ENCODE data around the gene CCDC89.

Gene CCDC89

DNA sequence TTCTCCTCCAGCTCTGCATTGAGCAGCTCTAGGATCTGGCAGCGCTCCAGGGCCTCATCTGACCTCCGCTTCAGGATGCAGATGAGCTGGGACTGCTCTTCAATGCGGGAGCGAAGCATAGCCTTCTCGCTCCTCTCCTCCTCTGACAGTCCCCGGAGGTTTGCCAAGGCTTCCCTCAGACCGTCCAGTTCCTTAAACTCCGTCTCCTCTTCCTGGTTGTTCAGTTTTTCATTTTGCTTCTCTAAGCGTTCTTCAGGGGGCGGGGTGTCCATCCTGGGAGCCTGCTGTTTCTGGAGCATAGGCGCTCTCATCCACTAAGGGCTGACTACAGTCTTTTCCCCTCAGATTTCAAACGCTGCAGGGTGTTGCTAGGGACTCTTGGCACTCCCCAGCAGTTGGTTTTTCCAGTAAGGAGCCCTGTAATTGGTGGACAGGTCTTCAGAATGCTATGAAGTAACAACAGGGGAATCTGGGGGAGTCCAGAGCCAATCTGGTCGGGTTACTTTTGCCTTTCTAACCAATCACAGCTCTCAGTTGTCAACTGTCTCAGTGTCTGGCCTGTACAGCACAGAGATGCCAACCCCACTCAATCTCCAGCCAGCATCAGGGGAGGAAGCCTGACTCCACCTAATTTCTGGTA lies at the start of gene CCDC89:
CCDC89 (minus strand) TSS at position 376 of the 640 bp plus-strand sequence; CDS start at position 311, 65 bp downstream.
- peak; percentile 23 for DNase-seq (ENCODE audit: low read depth, low spot score)

DNA sequence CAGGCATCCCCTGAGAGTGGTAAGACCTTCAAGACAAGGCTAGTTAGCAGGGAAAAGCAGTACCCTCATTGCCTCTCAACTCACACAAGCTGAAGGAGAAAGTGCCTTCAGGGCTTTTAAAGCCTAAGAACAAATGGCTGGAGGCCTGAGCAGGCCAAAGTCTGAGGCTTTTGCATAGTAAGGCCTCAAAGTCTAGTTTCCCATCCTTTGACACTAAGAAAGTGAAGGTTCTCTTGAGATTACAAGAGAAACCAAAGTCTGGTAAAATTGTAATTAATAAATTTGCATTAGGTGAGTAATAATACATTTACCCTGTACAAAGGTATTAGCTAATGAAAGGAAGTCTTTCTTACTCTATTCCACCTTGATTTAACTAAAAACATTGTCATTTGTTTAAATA lies 47.0 kb upstream of the CCDC89 start:
- no peak for DNase-seq (ENCODE audit: low read depth, low spot score)

GRCh38 chr11:85726381-85726780 lies 40.4 kb upstream of the CCDC89 start:
- DNase-seq (ENCODE audit: low read depth, low spot score) = no peak

- no peak for DNase-seq (ENCODE audit: low read depth, low spot score)
Observed at GRCh38 chr11:85725510-85726258, 39.7 kb upstream of the CCDC89 start.

- no peak for DNase-seq (ENCODE audit: low read depth, low spot score)
Observed at GRCh38 chr11:85724748-85725465, 38.9 kb upstream of the CCDC89 start.

DNA sequence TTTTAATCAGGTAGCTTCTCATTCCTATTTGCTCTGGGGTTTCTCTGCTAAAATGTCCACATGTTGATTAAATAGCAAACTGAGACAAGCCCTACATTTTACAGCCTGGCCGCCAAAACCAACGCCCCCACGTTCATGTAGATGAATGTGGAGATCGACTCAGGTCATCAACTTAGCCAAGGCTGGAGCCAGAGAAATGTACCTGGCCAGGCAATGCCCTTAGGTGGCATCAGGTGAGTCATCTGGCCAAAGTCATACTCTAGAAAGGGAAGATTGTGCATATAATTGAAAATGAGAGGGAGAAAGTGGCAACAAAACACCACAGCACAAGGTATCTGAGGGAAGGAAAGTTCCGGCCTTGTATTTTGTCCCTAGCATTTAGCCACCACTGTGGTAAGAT lies 37.1 kb upstream of the CCDC89 start:
- no peak for DNase-seq (ENCODE audit: low read depth, low spot score)

GRCh38 chr11:85721191-85721590 lies 35.2 kb upstream of the CCDC89 start:
- DNase-seq (ENCODE audit: low read depth, low spot score) = no peak

GRCh38 chr11:85718991-85719807 lies 33.2 kb upstream of the CCDC89 start:
- DNase-seq (ENCODE audit: low read depth, low spot score) = peak; percentile 37

GRCh38 chr11:85718126-85718943 lies 32.3 kb upstream of the CCDC89 start:
- no peak for DNase-seq (ENCODE audit: low read depth, low spot score)

GRCh38 chr11:85717429-85717828 lies 31.4 kb upstream of the CCDC89 start:
- no peak for DNase-seq (ENCODE audit: low read depth, low spot score)

DNA sequence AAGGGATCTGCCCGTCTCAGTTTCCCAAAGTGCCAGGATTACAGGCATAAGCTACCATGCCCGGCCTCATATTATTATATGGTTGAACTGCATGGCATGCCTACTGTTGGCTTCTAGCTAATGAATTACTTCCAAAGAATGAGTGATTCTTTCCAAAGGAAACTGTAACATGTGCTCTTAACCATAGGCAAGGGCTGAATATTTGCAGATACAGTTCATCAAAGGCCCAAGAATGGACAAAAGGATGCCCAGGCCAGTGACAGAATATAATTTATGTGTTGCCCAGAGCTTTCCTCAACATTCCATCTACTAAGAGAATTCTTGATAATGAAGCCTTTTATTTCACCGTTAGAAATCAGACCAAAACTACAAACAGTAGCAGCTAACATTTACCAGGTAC lies 27.0 kb upstream of the CCDC89 start:
- no peak for DNase-seq (ENCODE audit: low read depth, low spot score)

GRCh38 chr11:85710917-85711316 lies 24.9 kb upstream of the CCDC89 start:
- no peak for DNase-seq (ENCODE audit: low read depth, low spot score)

GRCh38 chr11:85709941-85710702 lies 24.1 kb upstream of the CCDC89 start:
- no peak for DNase-seq (ENCODE audit: low read depth, low spot score)

- no peak for DNase-seq (ENCODE audit: low read depth, low spot score)
Observed at GRCh38 chr11:85705800-85706199, 19.8 kb upstream of the CCDC89 start.

- no peak for DNase-seq (ENCODE audit: low read depth, low spot score)
Observed at GRCh38 chr11:85704967-85705366, 19.0 kb upstream of the CCDC89 start.

GRCh38 chr11:85699957-85700741 lies 14.2 kb upstream of the CCDC89 start:
- DNase-seq (ENCODE audit: low read depth, low spot score) = no peak

- no peak for DNase-seq (ENCODE audit: low read depth, low spot score)
Observed at GRCh38 chr11:85698195-85698594, 12.2 kb upstream of the CCDC89 start.

GRCh38 chr11:85697747-85698146 lies 11.8 kb upstream of the CCDC89 start:
- no peak for DNase-seq (ENCODE audit: low read depth, low spot score)

DNA sequence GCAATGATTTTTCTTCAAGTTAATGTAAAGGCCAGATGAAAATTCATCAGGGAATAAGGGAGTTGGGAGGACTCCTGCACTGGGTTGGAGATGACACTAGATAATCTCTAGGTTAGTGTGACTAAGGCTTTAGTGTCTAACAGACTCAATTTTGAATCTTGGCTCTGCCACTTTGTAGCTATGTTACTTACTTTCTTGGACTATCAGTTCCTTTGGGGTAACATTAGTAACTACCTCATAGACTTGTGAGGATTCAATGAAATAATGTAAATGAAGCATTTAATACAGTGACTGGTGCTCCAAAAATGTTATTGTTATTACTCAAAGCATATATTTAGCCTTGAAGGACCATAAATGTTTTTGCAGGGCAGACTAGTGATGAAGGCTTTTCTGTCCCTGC lies 9.6 kb upstream of the CCDC89 start:
- no peak for DNase-seq (ENCODE audit: low read depth, low spot score)

Data from ELF-1 (cell line).